Esophagus muscularis mucosa (tissue), 4 donors: ENCODE data around the gene TUBA4B. TPM values are rescaled to one million over a fixed set of nuclear protein-coding genes. Genes with fewer than 3 reads are reported as not detected.

Source experiments
- DNase-seq: peaks from one replicate; pipeline ENCODE4 v3.0.0-alpha.2; 2017; ENCODE audit errors: extremely low spot score
- H3K27ac ChIP-seq, 4 donors: fragments of 200-600 bp; sonication (generic); replicated peaks in 1 of 4; 1 replicate in 3 of 4; 2 replicates in 1 of 4; pipeline ENCODE4 v1.5.1; 2016 to 2019; ENCODE audit warnings: mild to moderate bottlenecking in 1 of 4
- H3K27me3 ChIP-seq, 4 donors: fragments of 200-600 bp; sonication (generic); one replicate each; pipeline versions ENCODE4 v1.5.1 to v1.6.0; 2016 to 2019
- H3K36me3 ChIP-seq, 4 donors: fragments of 200-600 bp; sonication (generic); one replicate each; pipeline ENCODE4 v1.5.1; 2016 to 2019
- H3K4me1 ChIP-seq, 4 donors: fragments of 200-600 bp; sonication (generic); one replicate each; pipeline ENCODE4 v1.5.1; 2016 to 2019
- H3K4me3 ChIP-seq, 4 donors: fragments of 200-600 bp; sonication (generic); 1 replicate in 2 of 4; 2 replicates in 2 of 4; pipeline ENCODE4 v1.5.1; 2016 to 2019; ENCODE audit warnings: mild to moderate bottlenecking in 4 of 4, moderate library complexity in 1 of 4
- H3K9me3 ChIP-seq, 4 donors: fragments of 200-600 bp; sonication (generic); 1 replicate in 3 of 4; 2 replicates in 1 of 4; pipeline ENCODE4 v1.5.1; 2016 to 2019
- CTCF ChIP-seq, 3 experiments: fragments of 200-600 bp in 2 of 3; fragments of 450-650 bp in 1 of 3; sonication (generic) in 2 of 3; IDR thresholded peaks; one replicate each; pipeline ENCODE4 v1.5.1; 2017 to 2019; ENCODE audit warnings: antibody characterized with exemption in 3 of 3, mild to moderate bottlenecking in 2 of 3, moderate library complexity in 1 of 3
- EP300 ChIP-seq: sonication (generic); formaldehyde crosslinking; IDR thresholded peaks from one replicate; pipeline ENCODE4 v1.6.1; 2017; ENCODE audit warnings: antibody characterized with exemption
- POLR2A ChIP-seq: fragments of 450-650 bp; IDR thresholded peaks from one replicate; pipeline ENCODE4 v1.6.1; 2017; ENCODE audit warnings: antibody characterized with exemption, moderate library complexity, mild to moderate bottlenecking, low read depth
- POLR2AphosphoS5 ChIP-seq, 2 donors: sonication (generic); formaldehyde crosslinking; IDR thresholded peaks; one replicate each; pipeline ENCODE4 v1.6.1; 2017; ENCODE audit warnings: antibody characterized with exemption in 2 of 2
- WGBS: methylation state at CpG from one replicate; pipeline ENCODE4 v1.1.5; 2018; 5-methylcytosine and 5-hydroxymethylcytosine counted together
- intact Hi-C: fragments of 100-400 bp; cut with DNase I; formaldehyde crosslinking; loops from one replicate; pipeline ENCODE4 v1.15.1; 2023
- total RNA-seq, 4 donors: library from RNA; depleted of rRNA; stranded (reverse); fragments of >200 nt; gene quantifications; one replicate each; pipeline versions ENCODE4 v1.1.0 to v1.2.1, GENCODE V29; 2016

Gene TUBA4B
- total RNA-seq, 4 donors from 2014 or later, result not detected

GRCh38 chr2:219213486-219214071 lies 39.5 kb upstream of the TUBA4B start:
- H3K27me3 ChIP-seq, result no peaks in the 10 kb centered on the region
- peaks cover 16 to 34% (median 31%) of the 10 kb centered on the region in 4 donors for H3K4me1 ChIP-seq
- H3K36me3 ChIP-seq, result peaks cover 20 to 77% (median 75%) of the 10 kb centered on the region in 4 donors
- intact Hi-C loops, result no loop called here
- no peaks in the 10 kb centered on the region for H3K9me3 ChIP-seq
- WGBS, result 93% methylated on average over 10 of the region's 10 CpGs
- no peak for TF ChIP-seq CTCF (IDR thresholded peaks at IDR 0.05)
- no peak for TF ChIP-seq EP300
- no peak for TF ChIP-seq POLR2AphosphoS5 (IDR thresholded peaks at IDR 0.05)
- no peak for TF ChIP-seq POLR2A
- no peak overlapping the region for H3K27ac ChIP-seq
- H3K4me3 ChIP-seq, result no peak overlapping the region
- DNase-seq, result no peak

GRCh38 chr2:219214141-219214540 lies 38.9 kb upstream of the TUBA4B start:
- Histone ChIP-seq H3K4me3 (no peak overlapping the region), H3K27me3 (no peaks in the 10 kb centered on the region), H3K9me3 (no peaks in the 10 kb centered on the region), H3K27ac (no peak overlapping the region), H3K36me3 (peaks cover 20 to 72% (median 69%) of the 10 kb centered on the region in 4 donors), H3K4me1 (peaks cover 19 to 37% (median 34%) of the 10 kb centered on the region in 4 donors)
- 90% methylated on average over 15 of the region's 15 CpGs for WGBS
- TF ChIP-seq POLR2A (no peak), POLR2AphosphoS5 (IDR thresholded peaks at IDR 0.05) (no peak), EP300 (no peak), CTCF (IDR thresholded peaks at IDR 0.05) (no peak)
- DNase-seq, result no peak
- intact Hi-C loops, result no loop called here

GRCh38 chr2:219214786-219215185 lies 38.3 kb upstream of the TUBA4B start:
- no peaks in the 10 kb centered on the region for H3K27me3 ChIP-seq
- WGBS, result 86% methylated on average over 6 of the region's 6 CpGs
- no peak overlapping the region for H3K27ac ChIP-seq
- no peaks in the 10 kb centered on the region for H3K9me3 ChIP-seq
- TF ChIP-seq CTCF (IDR thresholded peaks at IDR 0.05), result no peak
- TF ChIP-seq POLR2AphosphoS5 (IDR thresholded peaks at IDR 0.05), result no peak
- TF ChIP-seq EP300, result no peak
- no peak for TF ChIP-seq POLR2A
- H3K36me3 ChIP-seq, result peaks cover 20 to 69% (median 65%) of the 10 kb centered on the region in 4 donors
- H3K4me1 ChIP-seq, result peaks cover 25 to 43% (median 40%) of the 10 kb centered on the region in 4 donors
- DNase-seq, result no peak
- intact Hi-C loops, result no loop called here
- H3K4me3 ChIP-seq, result no peak overlapping the region

GRCh38 chr2:219215871-219216534 lies 37.0 kb upstream of the TUBA4B start:
- Histone ChIP-seq H3K27ac (peak overlapping the region in 1 of 4 donors; percentile 20), H3K9me3 (no peaks in the 10 kb centered on the region), H3K4me1 (peaks cover 28 to 55% (median 45%) of the 10 kb centered on the region in 4 donors), H3K4me3 (no peak overlapping the region), H3K36me3 (peaks cover 32 to 69% (median 65%) of the 10 kb centered on the region in 4 donors), H3K27me3 (no peaks in the 10 kb centered on the region)
- TF ChIP-seq POLR2A (no peak), EP300 (no peak), POLR2AphosphoS5 (IDR thresholded peaks at IDR 0.05) (no peak), CTCF (IDR thresholded peaks at IDR 0.05) (no peak)
- no peak for DNase-seq
- WGBS, result 93% methylated on average over 26 of the region's 27 CpGs
- intact Hi-C loops, result no loop called here
